ENCODE measurements around the gene KRTAP10-8. TPM values are rescaled to one million over a fixed set of nuclear protein-coding genes. Genes with fewer than 3 reads are reported as not detected.

KRTAP10-8 gene
- polyA plus RNA-seq, 1 donor from 2014 or later, result not detected

DNA sequence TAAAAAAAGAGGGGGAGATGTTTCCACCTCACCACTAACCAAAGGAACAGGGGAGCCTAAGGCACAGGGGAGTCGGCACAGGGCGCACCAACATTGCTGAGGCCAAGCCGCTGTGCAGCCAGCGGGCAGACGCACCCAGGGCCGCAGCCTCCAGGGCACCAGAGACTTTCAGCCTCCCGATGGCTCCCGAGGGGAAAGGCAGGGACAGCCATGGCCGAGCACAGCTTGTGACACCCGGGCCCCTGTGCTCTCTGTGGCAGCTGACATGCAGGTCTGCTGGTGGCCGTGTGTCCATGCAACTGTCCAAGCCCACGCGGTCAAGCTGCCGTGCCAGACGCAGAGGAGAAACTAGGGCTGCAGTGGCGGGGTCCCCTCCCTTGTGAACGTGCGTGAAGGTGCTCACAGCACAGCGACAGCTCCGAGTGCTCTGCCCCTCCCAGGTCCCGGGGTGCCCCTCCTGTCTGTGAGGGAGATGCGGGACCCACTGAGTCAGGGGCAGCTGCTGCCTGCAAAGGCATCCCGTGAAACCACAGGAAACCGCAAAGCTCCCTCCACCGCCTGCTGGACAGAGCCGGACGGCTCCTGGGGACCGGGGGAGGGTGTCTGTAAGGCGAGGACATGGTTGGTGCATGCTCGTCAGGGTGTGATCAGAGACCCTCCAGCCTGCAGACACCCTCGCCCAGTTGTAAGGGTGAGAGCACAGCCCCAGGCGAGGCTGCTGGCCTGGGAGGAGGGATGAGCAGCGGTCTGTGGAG is 36.9 kb downstream of the KRTAP10-8 start:
- H4K20me1 ChIP-seq (ENCODE audit: insufficient read depth), result no peaks in the 10 kb centered on the region

DNA sequence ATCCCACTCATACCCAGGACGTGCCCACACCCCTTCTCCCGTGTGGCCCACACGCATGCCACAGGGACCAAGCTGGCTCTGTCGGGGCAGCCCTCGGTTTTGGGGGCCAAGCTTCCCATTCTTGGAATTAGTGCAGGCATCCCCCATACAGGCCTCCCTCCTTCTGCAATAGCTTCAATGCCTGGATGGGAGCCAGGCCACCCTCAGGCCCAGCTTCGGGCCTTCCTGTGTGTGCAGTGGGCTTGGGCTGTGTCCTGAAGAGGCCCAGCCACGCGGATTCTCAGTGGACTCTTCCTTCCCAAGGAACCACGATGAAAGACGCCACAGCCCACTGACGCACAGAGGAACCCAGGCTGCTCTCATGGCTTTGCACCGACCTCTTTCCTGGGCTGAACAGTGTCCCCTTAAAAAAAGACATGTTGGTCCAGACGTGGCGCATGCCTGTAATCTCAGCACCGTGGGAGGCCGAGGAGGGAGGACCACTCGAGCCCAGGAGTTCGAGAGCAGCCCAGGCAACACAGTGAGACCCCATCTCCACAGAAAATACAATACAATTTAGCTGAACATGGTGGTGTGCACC is 37.7 kb downstream of the KRTAP10-8 start:
- no peak overlapping the region for H3K27ac ChIP-seq (ENCODE audit: low read length)
- H3K79me2 ChIP-seq (replicated peaks; ENCODE audit: insufficient read depth, low read length), result no peaks in the 10 kb centered on the region
- TF ChIP-seq, protein P1, sequence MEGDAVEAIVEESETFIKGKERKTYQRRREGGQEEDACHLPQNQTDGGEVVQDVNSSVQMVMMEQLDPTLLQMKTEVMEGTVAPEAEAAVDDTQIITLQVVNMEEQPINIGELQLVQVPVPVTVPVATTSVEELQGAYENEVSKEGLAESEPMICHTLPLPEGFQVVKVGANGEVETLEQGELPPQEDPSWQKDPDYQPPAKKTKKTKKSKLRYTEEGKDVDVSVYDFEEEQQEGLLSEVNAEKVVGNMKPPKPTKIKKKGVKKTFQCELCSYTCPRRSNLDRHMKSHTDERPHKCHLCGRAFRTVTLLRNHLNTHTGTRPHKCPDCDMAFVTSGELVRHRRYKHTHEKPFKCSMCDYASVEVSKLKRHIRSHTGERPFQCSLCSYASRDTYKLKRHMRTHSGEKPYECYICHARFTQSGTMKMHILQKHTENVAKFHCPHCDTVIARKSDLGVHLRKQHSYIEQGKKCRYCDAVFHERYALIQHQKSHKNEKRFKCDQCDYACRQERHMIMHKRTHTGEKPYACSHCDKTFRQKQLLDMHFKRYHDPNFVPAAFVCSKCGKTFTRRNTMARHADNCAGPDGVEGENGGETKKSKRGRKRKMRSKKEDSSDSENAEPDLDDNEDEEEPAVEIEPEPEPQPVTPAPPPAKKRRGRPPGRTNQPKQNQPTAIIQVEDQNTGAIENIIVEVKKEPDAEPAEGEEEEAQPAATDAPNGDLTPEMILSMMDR (IDR thresholded peaks at IDR 0.05; ENCODE audit: poor library complexity, severe bottlenecking), result no peak
- no peak for TF ChIP-seq MXI1 (conservative IDR thresholded peaks at IDR 0.05; ENCODE audit: poor library complexity, severe bottlenecking)
- TF ChIP-seq, protein P2, sequence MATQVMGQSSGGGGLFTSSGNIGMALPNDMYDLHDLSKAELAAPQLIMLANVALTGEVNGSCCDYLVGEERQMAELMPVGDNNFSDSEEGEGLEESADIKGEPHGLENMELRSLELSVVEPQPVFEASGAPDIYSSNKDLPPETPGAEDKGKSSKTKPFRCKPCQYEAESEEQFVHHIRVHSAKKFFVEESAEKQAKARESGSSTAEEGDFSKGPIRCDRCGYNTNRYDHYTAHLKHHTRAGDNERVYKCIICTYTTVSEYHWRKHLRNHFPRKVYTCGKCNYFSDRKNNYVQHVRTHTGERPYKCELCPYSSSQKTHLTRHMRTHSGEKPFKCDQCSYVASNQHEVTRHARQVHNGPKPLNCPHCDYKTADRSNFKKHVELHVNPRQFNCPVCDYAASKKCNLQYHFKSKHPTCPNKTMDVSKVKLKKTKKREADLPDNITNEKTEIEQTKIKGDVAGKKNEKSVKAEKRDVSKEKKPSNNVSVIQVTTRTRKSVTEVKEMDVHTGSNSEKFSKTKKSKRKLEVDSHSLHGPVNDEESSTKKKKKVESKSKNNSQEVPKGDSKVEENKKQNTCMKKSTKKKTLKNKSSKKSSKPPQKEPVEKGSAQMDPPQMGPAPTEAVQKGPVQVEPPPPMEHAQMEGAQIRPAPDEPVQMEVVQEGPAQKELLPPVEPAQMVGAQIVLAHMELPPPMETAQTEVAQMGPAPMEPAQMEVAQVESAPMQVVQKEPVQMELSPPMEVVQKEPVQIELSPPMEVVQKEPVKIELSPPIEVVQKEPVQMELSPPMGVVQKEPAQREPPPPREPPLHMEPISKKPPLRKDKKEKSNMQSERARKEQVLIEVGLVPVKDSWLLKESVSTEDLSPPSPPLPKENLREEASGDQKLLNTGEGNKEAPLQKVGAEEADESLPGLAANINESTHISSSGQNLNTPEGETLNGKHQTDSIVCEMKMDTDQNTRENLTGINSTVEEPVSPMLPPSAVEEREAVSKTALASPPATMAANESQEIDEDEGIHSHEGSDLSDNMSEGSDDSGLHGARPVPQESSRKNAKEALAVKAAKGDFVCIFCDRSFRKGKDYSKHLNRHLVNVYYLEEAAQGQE (IDR thresholded peaks at IDR 0.05; ENCODE audit: borderline replicate concordance), result no peak
- TF ChIP-seq SMC3 (conservative IDR thresholded peaks at IDR 0.05; ENCODE audit: poor library complexity), result no peak
- TF ChIP-seq POLR2AphosphoS5 (IDR thresholded peaks at IDR 0.05), result no peak
- no peaks in the 10 kb centered on the region for H4K20me1 ChIP-seq (ENCODE audit: insufficient read depth)
- H3K9me2 ChIP-seq (ENCODE audit: insufficient read depth, low read length), result no peaks in the 10 kb centered on the region
- no peaks in the 10 kb centered on the region for H3K36me3 ChIP-seq (ENCODE audit: insufficient read depth, low read length)
- H3K9ac ChIP-seq (ENCODE audit: low read length), result no peak overlapping the region
- no peak overlapping the region for H3K4me3 ChIP-seq (ENCODE audit: low read length)
- H2AFZ ChIP-seq (ENCODE audit: low read depth, low read length), result no peak overlapping the region
- H3K27me3 ChIP-seq (ENCODE audit: insufficient read depth, low read depth, low read length), result no peaks in the 10 kb centered on the region
- H3K4me2 ChIP-seq (ENCODE audit: low read length), result no peak overlapping the region
- H3F3A ChIP-seq (ENCODE audit: insufficient read depth, low read length, poor library complexity, severe bottlenecking), result no peaks in the 10 kb centered on the region
- no peaks in the 10 kb centered on the region for H3K9me3 ChIP-seq (ENCODE audit: low read length)

More for the DNA sequence above, 36.9 kb downstream of the KRTAP10-8 start:
- H3F3A ChIP-seq (ENCODE audit: insufficient read depth, low read length, poor library complexity, severe bottlenecking), result no peaks in the 10 kb centered on the region
- no peak overlapping the region for H3K27ac ChIP-seq (ENCODE audit: low read length)
- no peaks in the 10 kb centered on the region for H3K79me2 ChIP-seq (replicated peaks; ENCODE audit: insufficient read depth, low read length)
- no peaks in the 10 kb centered on the region for H3K9me2 ChIP-seq (ENCODE audit: insufficient read depth, low read length)
- H3K4me2 ChIP-seq (ENCODE audit: low read length), result no peak overlapping the region
- H3K4me3 ChIP-seq (ENCODE audit: low read length), result no peak overlapping the region
- TF ChIP-seq RAD21 (conservative IDR thresholded peaks at IDR 0.05) (no peak), MXI1 (conservative IDR thresholded peaks at IDR 0.05; ENCODE audit: poor library complexity, severe bottlenecking) (no peak), TAF1 (IDR thresholded peaks at IDR 0.05; ENCODE audit: low read depth) (no peak), SMC3 (conservative IDR thresholded peaks at IDR 0.05; ENCODE audit: poor library complexity) (no peak), EP300 (conservative IDR thresholded peaks at IDR 0.05; ENCODE audit: poor library complexity, severe bottlenecking) (no peak), EZH2 (IDR thresholded peaks at IDR 0.05; ENCODE audit: borderline replicate concordance, insufficient read depth, low read length, poor library complexity, severe bottlenecking) (no peak), POLR2AphosphoS5 (IDR thresholded peaks at IDR 0.05) (no peak)
- TF ChIP-seq, protein P2 (IDR thresholded peaks at IDR 0.05; ENCODE audit: borderline replicate concordance), result no peak
- TF ChIP-seq, protein P1 (IDR thresholded peaks at IDR 0.05; ENCODE audit: poor library complexity, severe bottlenecking), result no peak
- no peaks in the 10 kb centered on the region for H3K27me3 ChIP-seq (ENCODE audit: insufficient read depth, low read depth, low read length)
- no peaks in the 10 kb centered on the region for H3K36me3 ChIP-seq (ENCODE audit: insufficient read depth, low read length)
- H3K9ac ChIP-seq (ENCODE audit: low read length), result no peak overlapping the region
- H2AFZ ChIP-seq (ENCODE audit: low read depth, low read length), result no peak overlapping the region
- H3K9me3 ChIP-seq (ENCODE audit: low read length), result no peaks in the 10 kb centered on the region
